Activated naive CD8-positive, alpha-beta T cell treated with anti-CD3 and anti-CD28 coated beads, Interleukin-2, amount 10 ng/mL, durations not matched to agents 7 days and 5 days (primary cell): ENCODE results near the gene TMEM9. TPM values are rescaled to one million over a fixed set of nuclear protein-coding genes. Genes with fewer than 3 reads are reported as not detected.

ENCODE experiments used
- ATAC-seq: fragments of 150-1000 bp; cut with Tn5 transposase; one replicate; pipeline ENCODE4 v1.10.0; 2021; ENCODE audit warnings: low read depth, moderate library complexity
- POLR2A ChIA-PET: fragments of 350-600 bp; sonication (Branson Sonifier 250); formaldehyde crosslinking; loops from one replicate; lab custom pipeline; 2021; ENCODE audit warnings: antibody characterized with exemption; lab: Charles Lee
- DNase-seq: peaks from one replicate; pipeline ENCODE4 v3.0.0; 2021
- H3K27ac Mint-ChIP-seq: one replicate; pipeline ENCODE4 v1.8.0; 2022; ENCODE audit warnings: mild to moderate bottlenecking, mixed read lengths
- H3K27me3 Mint-ChIP-seq: one replicate; pipeline ENCODE4 v1.8.0; 2022; ENCODE audit warnings: mild to moderate bottlenecking, moderate library complexity, mixed read lengths
- H3K36me3 Mint-ChIP-seq: one replicate; pipeline ENCODE4 v1.8.0; 2021; ENCODE audit warnings: mild to moderate bottlenecking, mixed read lengths
- H3K4me1 Mint-ChIP-seq: one replicate; pipeline ENCODE4 v1.8.0; 2021; ENCODE audit warnings: mixed read lengths
- H3K4me3 Mint-ChIP-seq: one replicate; pipeline ENCODE4 v1.8.0; 2022; ENCODE audit warnings: mild to moderate bottlenecking, moderate library complexity, mixed read lengths
- H3K9me3 Mint-ChIP-seq: one replicate; pipeline ENCODE4 v1.8.0; 2021; ENCODE audit warnings: mixed read lengths
- total RNA-seq, 2 experiments: library from RNA; stranded (reverse); gene quantifications; one replicate each; pipeline ENCODE4 v1.2.3, GENCODE V29; 2021

TMEM9 gene
- total RNA-seq, 2 experiments from 2014 or later = 20.8 to 26.1 TPM

DNA sequence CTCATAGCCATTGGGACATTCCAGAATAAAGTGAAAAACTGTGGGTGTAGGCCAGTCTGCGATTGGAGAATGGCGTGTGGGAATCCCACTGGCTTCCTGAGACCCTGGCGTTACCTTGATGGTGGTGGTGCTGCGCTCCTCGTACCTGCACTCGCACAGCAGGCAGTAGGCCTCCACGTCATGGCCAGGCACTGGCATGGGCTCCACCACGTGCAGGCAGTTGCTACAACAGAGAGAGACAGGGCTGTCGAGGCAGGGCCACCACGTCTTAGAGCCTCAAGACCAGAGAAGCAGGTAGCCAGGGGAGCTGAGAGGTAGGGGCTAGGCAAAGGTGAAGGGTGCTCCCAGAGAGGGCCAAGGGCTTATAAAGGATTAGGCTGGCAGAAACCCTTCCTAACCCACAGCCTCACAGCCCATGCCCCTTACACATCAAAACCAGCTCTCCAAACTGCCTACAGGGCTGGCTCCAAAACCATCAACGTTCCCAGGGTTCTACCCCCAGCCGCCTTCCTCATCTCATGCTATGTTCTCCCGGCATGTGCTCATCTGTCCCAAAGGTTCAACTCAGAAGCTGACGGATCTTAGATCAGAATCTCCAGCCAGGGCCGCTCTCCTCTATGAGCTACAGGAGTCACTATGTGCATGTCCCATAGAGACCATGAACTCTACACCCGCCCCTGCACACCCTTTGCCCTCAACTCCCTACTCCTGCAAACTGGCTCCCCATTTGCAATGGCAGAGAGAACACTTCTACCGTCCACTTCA lies 7.5 kb downstream of the TMEM9 start:
- Mint-ChIP-seq H3K4me1 (no peaks in the 10 kb centered on the region), H3K36me3 (peaks cover 10% of the 10 kb centered on the region), H3K27me3 (no peaks in the 10 kb centered on the region), H3K27ac (no peak overlapping the region), H3K4me3 (no peak overlapping the region), H3K9me3 (no peaks in the 10 kb centered on the region)
- ATAC-seq = no peak
- POLR2A ChIA-PET = interaction anchor here (0.6 kb wide), 1 partner anchor 10 kb away, joined by 3 read pairs; no protein-coding TSS in a partner anchor
- no peak for DNase-seq

DNA sequence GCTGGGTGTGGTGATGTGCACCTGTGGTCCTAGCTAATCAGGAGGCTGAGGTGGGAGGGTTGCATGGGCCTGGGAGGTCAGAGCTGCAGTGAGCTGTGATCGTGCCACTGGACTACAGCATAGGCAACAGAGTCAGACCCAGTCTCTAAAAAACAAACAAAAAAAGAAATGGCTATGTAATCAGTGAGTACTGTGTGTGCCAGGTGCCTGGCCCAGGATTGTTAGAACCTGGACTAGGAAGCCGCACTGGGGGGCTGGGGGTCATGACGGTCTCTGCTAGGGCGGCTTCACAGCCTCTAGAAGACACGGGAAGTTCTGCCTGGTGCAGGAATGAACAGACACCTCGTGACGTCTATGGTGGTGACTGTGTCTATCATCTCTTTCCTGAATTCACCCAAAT lies 8.5 kb downstream of the TMEM9 start:
- no peaks in the 10 kb centered on the region for H3K27me3 Mint-ChIP-seq
- POLR2A ChIA-PET = no interaction called here
- no peak for DNase-seq
- no peaks in the 10 kb centered on the region for H3K9me3 Mint-ChIP-seq
- ATAC-seq = no peak
- no peaks in the 10 kb centered on the region for H3K4me1 Mint-ChIP-seq
- H3K36me3 Mint-ChIP-seq = peaks cover 7% of the 10 kb centered on the region
- H3K4me3 Mint-ChIP-seq = no peak overlapping the region
- no peak overlapping the region for H3K27ac Mint-ChIP-seq

DNA sequence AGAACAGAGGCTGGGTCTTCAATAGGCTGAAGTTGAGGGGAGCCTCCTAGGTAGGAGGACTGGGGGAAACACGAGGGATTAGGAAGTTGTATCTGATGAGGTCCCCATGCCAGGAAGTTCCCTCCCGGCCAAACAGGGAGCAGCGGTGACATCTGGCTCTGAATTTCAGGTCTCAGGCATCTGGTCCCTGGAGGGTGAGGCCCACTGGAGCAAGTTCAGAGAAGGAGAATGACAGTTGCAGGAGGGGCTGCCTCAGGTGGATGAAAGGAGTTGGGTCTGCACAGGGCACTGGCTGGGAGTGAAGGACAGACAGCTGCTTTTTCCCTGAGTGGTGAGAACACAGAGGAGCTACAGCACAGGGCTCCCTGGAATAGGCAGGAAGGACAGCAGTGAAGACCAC lies 9.1 kb downstream of the TMEM9 start:
- H3K4me1 Mint-ChIP-seq = no peaks in the 10 kb centered on the region
- no peak overlapping the region for H3K4me3 Mint-ChIP-seq
- H3K27me3 Mint-ChIP-seq = no peaks in the 10 kb centered on the region
- H3K36me3 Mint-ChIP-seq = peaks cover 6% of the 10 kb centered on the region
- H3K9me3 Mint-ChIP-seq = no peaks in the 10 kb centered on the region
- POLR2A ChIA-PET = no interaction called here
- no peak for ATAC-seq
- no peak for DNase-seq
- no peak overlapping the region for H3K27ac Mint-ChIP-seq

DNA sequence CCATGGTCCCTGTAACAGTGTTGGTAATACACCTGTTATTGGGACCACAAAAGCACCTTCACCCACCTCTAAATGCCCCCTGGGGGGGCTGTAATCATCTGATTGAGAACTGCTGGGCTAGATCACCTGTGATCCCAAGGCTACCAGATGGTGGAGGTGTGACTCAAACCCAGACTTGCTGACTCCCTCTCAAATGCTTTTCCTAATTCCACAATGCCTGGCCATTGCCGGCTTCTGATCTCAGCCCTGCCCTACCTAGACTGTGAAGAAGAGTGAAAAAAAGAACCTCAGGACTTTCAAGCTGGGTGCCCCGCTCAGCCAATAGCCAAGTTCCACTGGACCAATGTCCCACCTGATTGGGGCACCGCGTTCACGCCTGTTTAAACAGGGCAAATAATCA lies 9.6 kb downstream of the TMEM9 start:
- POLR2A ChIA-PET = no interaction called here
- Mint-ChIP-seq H3K9me3 (no peaks in the 10 kb centered on the region), H3K27ac (no peak overlapping the region), H3K4me3 (no peak overlapping the region), H3K27me3 (no peaks in the 10 kb centered on the region), H3K36me3 (peaks cover 6% of the 10 kb centered on the region), H3K4me1 (no peaks in the 10 kb centered on the region)
- DNase-seq = no peak
- no peak for ATAC-seq

DNA sequence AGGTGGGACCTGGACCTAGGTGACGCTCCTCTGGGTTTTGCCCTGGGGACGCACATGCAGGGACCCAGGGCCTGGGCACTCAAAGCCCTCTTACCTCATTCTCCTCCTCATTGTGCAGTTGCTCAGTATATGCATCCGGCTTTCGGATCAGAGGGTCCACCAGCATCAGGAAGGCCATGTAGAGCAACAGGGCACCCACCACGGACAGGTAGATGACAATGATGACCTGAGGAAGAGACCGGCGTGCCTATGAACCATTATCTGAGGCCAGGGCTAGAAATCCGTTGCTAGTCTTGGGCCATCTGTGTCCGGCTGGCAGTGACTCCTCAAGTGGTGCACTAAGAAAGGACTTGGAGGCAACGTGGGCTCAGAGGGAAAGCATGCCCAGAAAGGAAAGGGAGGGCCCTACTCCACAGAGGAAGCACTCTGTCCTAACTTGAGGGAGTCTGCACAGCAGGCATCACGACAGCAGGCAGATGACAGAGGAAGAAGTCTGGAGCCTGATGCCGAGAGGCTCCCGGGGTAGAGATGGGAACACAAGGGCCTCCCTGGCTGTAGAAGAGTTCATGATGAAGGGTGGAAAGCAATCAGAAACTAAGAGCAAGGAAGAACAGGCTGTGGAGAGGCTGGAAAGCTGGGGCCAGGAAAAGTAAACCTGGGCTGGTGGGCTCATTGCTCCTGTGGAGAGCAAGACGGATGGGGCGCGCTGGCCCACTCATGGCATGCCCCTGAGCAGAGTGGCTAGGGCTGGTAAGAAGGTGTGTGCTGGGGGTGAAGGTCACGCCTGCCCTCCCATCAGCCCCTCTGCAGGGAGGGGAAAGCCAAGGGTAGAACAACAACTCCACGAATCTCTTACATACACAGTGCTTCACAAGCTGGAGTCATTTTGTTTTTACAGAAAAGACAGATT lies 10.3 kb downstream of the TMEM9 start:
- H3K4me1 Mint-ChIP-seq = no peaks in the 10 kb centered on the region
- no peak overlapping the region for H3K4me3 Mint-ChIP-seq
- POLR2A ChIA-PET = interaction anchor here (1.9 kb wide), 1 partner anchor 10 kb away, joined by 5 read pairs; the partner anchor contains the start of gene TMEM9
- H3K27ac Mint-ChIP-seq = no peak overlapping the region
- DNase-seq (no peak), ATAC-seq (no peak)
- H3K27me3 Mint-ChIP-seq = no peaks in the 10 kb centered on the region
- no peaks in the 10 kb centered on the region for H3K9me3 Mint-ChIP-seq
- peaks cover 6% of the 10 kb centered on the region for H3K36me3 Mint-ChIP-seq

DNA sequence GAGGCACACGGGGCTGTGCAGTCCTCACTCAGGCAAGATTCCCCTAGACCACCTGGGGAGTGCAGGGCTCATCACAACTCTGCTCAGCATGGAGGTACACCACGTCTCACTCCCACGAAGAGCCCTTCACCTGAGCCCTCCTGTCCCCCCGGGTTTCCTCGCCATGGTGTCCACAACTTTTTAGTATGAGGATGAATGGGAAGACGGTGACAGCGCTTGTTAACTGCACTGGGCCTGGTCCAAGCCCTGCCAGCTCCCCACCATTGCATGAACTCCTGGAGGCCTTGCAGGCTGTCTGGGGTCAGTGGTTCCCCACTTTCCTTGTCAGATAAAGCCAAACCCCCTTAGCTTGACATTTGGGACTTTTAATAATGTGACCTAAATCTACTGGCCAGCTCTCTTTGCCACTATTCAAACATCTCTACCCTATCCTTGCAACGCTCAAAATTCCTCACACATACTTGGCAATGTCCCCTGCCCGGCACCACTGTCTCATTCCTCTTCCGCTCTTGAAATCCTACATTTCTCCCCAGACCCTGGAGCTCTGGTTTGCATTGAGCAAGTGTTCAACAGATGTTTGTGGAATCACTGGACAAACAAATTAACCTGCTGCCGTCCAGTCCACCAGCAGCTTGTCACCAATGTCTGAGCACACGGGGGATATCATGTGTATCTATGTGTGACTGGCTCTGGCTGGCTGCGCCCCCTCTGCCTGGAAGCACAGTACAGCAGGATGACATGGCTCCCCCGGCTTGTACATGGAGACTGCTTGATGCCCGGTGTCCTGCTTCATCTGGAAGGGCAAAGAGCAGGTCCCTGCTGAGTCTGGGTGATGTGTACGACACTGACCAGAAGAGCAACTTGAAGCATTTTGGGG lies 11.2 kb downstream of the TMEM9 start:
- Mint-ChIP-seq H3K9me3 (no peaks in the 10 kb centered on the region), H3K36me3 (peaks cover 6% of the 10 kb centered on the region), H3K4me1 (no peaks in the 10 kb centered on the region), H3K4me3 (no peak overlapping the region), H3K27me3 (no peaks in the 10 kb centered on the region), H3K27ac (no peak overlapping the region)
- no peak for DNase-seq
- POLR2A ChIA-PET = interaction anchor here (1.9 kb wide), 1 partner anchor 11 kb away, joined by 5 read pairs; the partner anchor contains the start of gene TMEM9
- no peak for ATAC-seq

DNA sequence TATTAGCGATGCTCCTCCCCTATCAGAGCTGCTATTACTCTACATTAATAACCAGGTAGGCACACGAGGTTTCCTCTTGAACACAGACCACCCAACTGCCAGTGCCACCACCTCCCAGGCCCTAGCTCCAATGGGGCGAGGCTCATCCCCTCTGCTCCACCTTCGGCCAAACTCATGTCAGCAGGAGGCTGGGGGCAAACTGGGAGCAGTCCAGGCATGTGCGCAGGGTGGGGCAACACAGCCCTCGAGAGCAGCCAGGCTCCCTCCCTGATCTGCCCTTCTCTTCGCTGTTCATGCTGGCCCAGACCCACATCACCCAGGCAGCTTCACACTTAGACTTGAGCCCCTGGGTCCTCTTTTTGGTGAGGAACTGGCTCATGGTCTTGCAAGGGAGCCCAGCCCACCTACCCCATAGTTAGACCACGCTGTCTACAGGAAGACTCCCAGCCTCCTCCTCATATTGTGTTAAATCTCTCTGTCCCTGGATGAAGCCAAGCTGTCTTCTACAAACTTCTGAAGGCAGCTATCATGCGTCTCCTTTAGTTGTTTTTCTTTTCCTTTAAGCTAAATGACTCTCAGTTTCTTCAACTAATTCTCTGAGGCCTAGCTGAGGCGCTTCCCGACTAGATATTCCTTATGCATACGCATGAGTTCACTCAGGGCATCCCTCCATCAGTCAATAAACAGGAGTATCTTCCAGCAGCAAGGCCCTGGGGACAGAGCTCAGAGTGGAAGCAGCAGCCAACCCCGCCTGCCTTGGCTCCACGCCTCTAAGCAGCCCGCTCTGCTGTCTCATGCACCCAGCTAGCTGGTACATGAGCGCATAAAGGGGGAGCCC lies 12.0 kb downstream of the TMEM9 start:
- Mint-ChIP-seq H3K9me3 (no peaks in the 10 kb centered on the region), H3K4me1 (no peaks in the 10 kb centered on the region), H3K27ac (no peak overlapping the region), H3K27me3 (no peaks in the 10 kb centered on the region), H3K36me3 (peaks cover 6% of the 10 kb centered on the region), H3K4me3 (no peak overlapping the region)
- POLR2A ChIA-PET = interaction anchor here (1.9 kb wide), 1 partner anchor 12 kb away, joined by 5 read pairs; the partner anchor contains the start of gene TMEM9
- DNase-seq = no peak
- ATAC-seq = no peak

DNA sequence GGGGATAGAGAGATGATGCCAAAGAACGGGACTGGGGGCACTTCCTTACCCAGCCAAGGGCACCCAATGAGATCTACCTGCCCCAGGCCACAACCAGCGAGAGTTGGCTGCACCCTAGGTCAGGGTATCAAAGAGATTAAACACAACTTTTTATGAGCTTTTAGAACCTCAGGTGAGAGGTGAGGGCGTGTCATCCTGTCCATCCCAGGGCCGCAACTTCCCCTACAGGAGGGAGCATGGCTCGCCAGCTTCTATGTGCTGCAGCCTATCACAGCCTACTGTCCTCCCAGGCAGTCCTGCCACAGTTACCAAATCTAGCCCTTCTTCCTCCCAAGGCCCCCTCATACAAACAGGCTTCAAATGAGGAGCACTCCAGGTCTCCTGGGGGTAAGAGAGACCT lies 12.9 kb downstream of the TMEM9 start:
- Mint-ChIP-seq H3K27ac (no peak overlapping the region), H3K36me3 (peaks cover 6% of the 10 kb centered on the region)

DNA sequence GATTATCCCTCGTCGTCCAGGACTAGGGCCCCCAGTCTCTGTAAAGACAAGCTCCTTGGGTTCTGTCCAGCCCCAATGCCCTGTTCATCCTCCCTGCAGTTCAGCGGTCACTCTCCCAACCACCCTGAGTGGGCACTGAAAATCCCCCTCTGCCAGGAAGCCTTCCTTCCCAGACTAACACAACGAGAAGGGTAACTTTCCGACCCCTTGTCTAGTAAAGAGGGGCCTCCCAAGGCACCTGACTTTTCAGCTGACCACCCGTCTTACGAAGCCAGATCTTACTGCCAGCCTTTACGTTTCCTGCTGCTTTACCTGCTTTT lies 13.4 kb downstream of the TMEM9 start:
- Mint-ChIP-seq H3K36me3 (peaks cover 3% of the 10 kb centered on the region), H3K9me3 (no peaks in the 10 kb centered on the region), H3K4me3 (no peak overlapping the region), H3K27ac (no peak overlapping the region), H3K27me3 (no peaks in the 10 kb centered on the region), H3K4me1 (no peaks in the 10 kb centered on the region)
- DNase-seq (no peak), ATAC-seq (no peak)
- POLR2A ChIA-PET = no interaction called here

More for the DNA sequence above, 12.9 kb downstream of the TMEM9 start:
- no peaks in the 10 kb centered on the region for H3K9me3 Mint-ChIP-seq
- H3K27me3 Mint-ChIP-seq = no peaks in the 10 kb centered on the region
- ATAC-seq (no peak), DNase-seq (no peak)
- no peaks in the 10 kb centered on the region for H3K4me1 Mint-ChIP-seq
- H3K4me3 Mint-ChIP-seq = no peak overlapping the region
- POLR2A ChIA-PET = no interaction called here

DNA sequence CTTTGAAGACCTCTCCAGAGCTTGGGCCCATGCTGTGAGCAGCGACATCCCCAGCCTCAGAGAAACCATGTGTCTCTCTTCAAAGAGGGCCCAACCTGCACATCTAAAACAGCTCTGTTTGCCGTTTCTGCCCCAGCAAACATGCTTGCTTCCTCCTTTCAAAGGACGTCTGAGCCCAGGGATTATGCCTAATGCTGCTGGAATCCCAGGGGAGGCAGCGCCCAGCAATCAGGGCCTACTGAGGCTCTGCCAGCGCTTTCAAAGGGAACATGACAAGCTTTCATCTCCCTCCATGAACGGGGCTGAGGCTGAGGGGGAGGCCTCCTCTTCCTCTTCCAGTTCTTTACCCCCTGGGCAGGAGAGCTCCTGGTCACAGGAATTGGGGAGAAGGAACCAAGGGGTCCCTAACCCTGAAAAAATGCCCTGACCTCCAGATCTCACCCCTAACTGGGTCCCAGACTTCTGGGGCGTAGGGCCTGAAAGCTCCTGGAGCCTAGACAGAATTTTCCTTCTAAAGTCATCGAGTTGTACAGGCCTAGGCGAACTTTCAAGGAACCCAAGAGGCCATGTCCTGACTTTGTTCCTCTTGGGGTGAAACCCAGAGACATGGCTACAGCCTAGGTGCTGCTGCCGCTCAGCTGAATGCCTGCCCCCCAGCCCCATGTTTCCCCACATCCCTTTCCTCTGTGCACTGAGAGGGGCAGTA lies 13.9 kb downstream of the TMEM9 start:
- no peak overlapping the region for H3K4me3 Mint-ChIP-seq
- no peaks in the 10 kb centered on the region for H3K4me1 Mint-ChIP-seq
- no peaks in the 10 kb centered on the region for H3K27me3 Mint-ChIP-seq
- POLR2A ChIA-PET = no interaction called here
- DNase-seq (no peak), ATAC-seq (no peak)
- no peak overlapping the region for H3K27ac Mint-ChIP-seq
- H3K9me3 Mint-ChIP-seq = no peaks in the 10 kb centered on the region
- peaks cover 3% of the 10 kb centered on the region for H3K36me3 Mint-ChIP-seq

DNA sequence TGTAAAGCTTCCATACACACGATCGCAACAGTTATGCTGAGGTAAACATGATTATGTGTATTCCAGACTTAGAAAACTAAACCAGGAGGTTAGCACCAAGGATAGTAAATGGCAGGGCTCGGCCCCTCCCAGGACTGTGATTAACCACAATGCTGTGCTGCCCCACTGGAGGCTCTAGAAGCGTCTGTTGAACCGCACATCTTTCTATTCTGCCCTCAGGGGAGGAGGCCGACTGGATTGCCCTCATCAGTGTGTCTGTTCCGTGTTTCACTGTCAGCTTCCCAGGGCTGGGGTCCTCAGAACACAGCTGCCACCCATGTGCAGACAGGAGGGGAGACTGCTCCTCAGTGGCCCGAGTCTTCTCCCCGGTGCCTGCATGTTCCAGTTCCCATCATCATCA lies 14.5 kb downstream of the TMEM9 start:
- H3K36me3 Mint-ChIP-seq = peaks cover 3% of the 10 kb centered on the region
- no peak overlapping the region for H3K27ac Mint-ChIP-seq
- no peaks in the 10 kb centered on the region for H3K9me3 Mint-ChIP-seq
- ATAC-seq = no peak
- no peaks in the 10 kb centered on the region for H3K4me1 Mint-ChIP-seq
- POLR2A ChIA-PET = no interaction called here
- H3K27me3 Mint-ChIP-seq = no peaks in the 10 kb centered on the region
- no peak for DNase-seq
- no peak overlapping the region for H3K4me3 Mint-ChIP-seq

DNA sequence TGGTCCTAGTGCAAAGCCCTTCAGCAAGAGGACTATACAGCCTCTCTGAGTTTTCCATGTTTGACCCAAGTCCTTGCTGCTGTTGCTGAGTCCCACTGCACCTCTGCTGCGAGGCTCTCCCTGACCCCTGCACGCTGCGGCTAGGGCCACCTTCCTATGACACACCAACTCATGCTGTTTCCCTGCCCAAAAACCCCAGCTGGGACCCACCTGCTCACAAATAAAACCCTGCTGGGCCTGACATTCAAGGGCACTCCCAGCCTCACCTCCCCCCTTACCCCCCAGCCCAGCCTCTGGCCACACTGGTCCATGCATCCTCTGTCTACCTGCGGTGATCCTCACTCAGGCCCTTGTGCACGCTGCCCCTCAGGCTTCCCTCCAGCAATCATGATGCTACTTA lies 15.0 kb downstream of the TMEM9 start:
- Mint-ChIP-seq H3K4me3 (no peak overlapping the region), H3K36me3 (peaks cover 3% of the 10 kb centered on the region), H3K27ac (no peak overlapping the region), H3K4me1 (no peaks in the 10 kb centered on the region), H3K27me3 (no peaks in the 10 kb centered on the region), H3K9me3 (no peaks in the 10 kb centered on the region)
- ATAC-seq (no peak), DNase-seq (no peak)
- POLR2A ChIA-PET = no interaction called here
